PFSK-1 (cell line): ENCODE results near the gene RBP3.

Experiments
- FOXP2 ChIP-seq: optimal IDR thresholded peaks from 2 replicates; pipeline ENCODE3; 2011; ENCODE audit warnings: borderline replicate concordance, control low read depth, inconsistent platforms; ENCODE audit not compliant: insufficient read depth; ENCODE audit errors: extremely low read length, extremely low read depth
- POLR2AphosphoS5 ChIP-seq: IDR thresholded peaks from 2 replicates; pipeline ENCODE4 v1.6.1; 2012; ENCODE audit warnings: low read depth, mild to moderate bottlenecking, control low read depth, low read length, moderate library complexity
- REST ChIP-seq, 2 experiments: IDR thresholded peaks; 2 replicates each; pipeline versions ENCODE4 v1.6.1 to v1.8.0; 2011 to 2012; ENCODE audit warnings: low read depth in 2 of 2, low read length in 2 of 2, control low read depth in 1 of 2, inconsistent platforms in 1 of 2, mild to moderate bottlenecking in 1 of 2, moderate library complexity in 1 of 2; ENCODE audit not compliant: insufficient read depth in 1 of 2
- SIN3A ChIP-seq: IDR thresholded peaks from 2 replicates; pipeline ENCODE4 v1.6.1; 2012; ENCODE audit warnings: mild to moderate bottlenecking, low read length, moderate library complexity, borderline replicate concordance; ENCODE audit not compliant: insufficient read depth
- TAF1 ChIP-seq: IDR thresholded peaks from 2 replicates; pipeline ENCODE4 v1.6.1; 2012; ENCODE audit warnings: low read length, control low read depth, borderline replicate concordance; ENCODE audit not compliant: insufficient read depth

The RBP3 gene

GRCh38 chr10:47311193-47311931 lies 36.8 kb upstream of the RBP3 start:
- no peak for TF ChIP-seq POLR2AphosphoS5
- TF ChIP-seq FOXP2: no peak
- TF ChIP-seq SIN3A: no peak
- TF ChIP-seq TAF1: no peak

GRCh38 chr10:47311932-47312662 lies 36.1 kb upstream of the RBP3 start:
- TF ChIP-seq TAF1 (no peak), FOXP2 (no peak), REST (IDR thresholded peaks at IDR 0.05; ENCODE audit: insufficient read depth in 1 of 2, low read depth in 2 of 2, low read length in 2 of 2) (no peak), POLR2AphosphoS5 (no peak), SIN3A (no peak)

- TF ChIP-seq FOXP2 (no peak), REST (IDR thresholded peaks at IDR 0.05; ENCODE audit: insufficient read depth in 1 of 2, low read depth in 2 of 2, low read length in 2 of 2) (no peak), TAF1 (no peak), POLR2AphosphoS5 (no peak)
Observed at GRCh38 chr10:47312663-47312995, 35.5 kb upstream of the RBP3 start.

- no peak for TF ChIP-seq POLR2AphosphoS5
- no peak for TF ChIP-seq SIN3A
- TF ChIP-seq FOXP2: no peak
- no peak for TF ChIP-seq REST (IDR thresholded peaks at IDR 0.05; ENCODE audit: insufficient read depth in 1 of 2, low read depth in 2 of 2, low read length in 2 of 2)
- TF ChIP-seq TAF1: no peak
Observed at GRCh38 chr10:47314416-47314970, 33.7 kb upstream of the RBP3 start.

GRCh38 chr10:47315421-47315820 lies 32.7 kb upstream of the RBP3 start:
- TF ChIP-seq TAF1: no peak
- TF ChIP-seq REST (IDR thresholded peaks at IDR 0.05; ENCODE audit: insufficient read depth in 1 of 2, low read depth in 2 of 2, low read length in 2 of 2): no peak
- no peak for TF ChIP-seq SIN3A
- no peak for TF ChIP-seq FOXP2
- TF ChIP-seq POLR2AphosphoS5: no peak
